GM23248 (cell line): ENCODE measurements around the gene REC8. TPM values are rescaled to one million over a fixed set of nuclear protein-coding genes. Genes with fewer than 3 reads are reported as not detected.

ENCODE experiments used
- DNase-seq: peaks from one replicate; pipeline ENCODE4 v3.0.0-alpha.2; 2015
- H2AFZ ChIP-seq: fragments of 200-600 bp; sonication (generic); 2 replicates; pipeline ENCODE4 v1.6.1; 2016; ENCODE audit warnings: antibody characterized with exemption
- H3F3A ChIP-seq: fragments of 200-600 bp; sonication (generic); 2 replicates; pipeline ENCODE4 v1.6.1; 2016; ENCODE audit warnings: mild to moderate bottlenecking, antibody characterized with exemption, mixed run types; ENCODE audit not compliant: insufficient read depth
- H3K27ac ChIP-seq: fragments of 200-600 bp; sonication (generic); 2 replicates; pipeline ENCODE4 v1.5.1; 2016; ENCODE audit warnings: mild to moderate bottlenecking
- H3K27me3 ChIP-seq: fragments of 200-600 bp; sonication (generic); replicated peaks from 2 replicates; pipeline ENCODE4 v1.6.1; 2016; ENCODE audit warnings: mild to moderate bottlenecking; ENCODE audit not compliant: insufficient read depth
- H3K36me3 ChIP-seq: fragments of 200-600 bp; sonication (generic); 2 replicates; pipeline ENCODE4 v1.6.1; 2016; ENCODE audit warnings: low read depth, mild to moderate bottlenecking
- H3K4me1 ChIP-seq: fragments of 200-600 bp; sonication (generic); 2 replicates; pipeline ENCODE4 v1.6.1; 2016; ENCODE audit warnings: mild to moderate bottlenecking; ENCODE audit not compliant: insufficient read depth
- H3K4me2 ChIP-seq: fragments of 200-600 bp; sonication (generic); one replicate; pipeline ENCODE4 v1.6.1; 2016; ENCODE audit warnings: mild to moderate bottlenecking; ENCODE audit not compliant: unreplicated experiment
- H3K4me3 ChIP-seq: fragments of 200-600 bp; sonication (generic); 2 replicates; pipeline ENCODE4 v1.5.1; 2016; ENCODE audit warnings: mild to moderate bottlenecking
- H3K79me2 ChIP-seq: fragments of 200-600 bp; sonication (generic); 2 replicates; pipeline ENCODE4 v1.6.1; 2016; ENCODE audit warnings: mild to moderate bottlenecking; ENCODE audit not compliant: insufficient read depth
- H3K9ac ChIP-seq: fragments of 200-600 bp; sonication (generic); 2 replicates; pipeline ENCODE4 v1.6.1; 2016; ENCODE audit warnings: mild to moderate bottlenecking
- H3K9me2 ChIP-seq: fragments of 200-600 bp; sonication (generic); 2 replicates; pipeline ENCODE4 v1.6.1; 2016; ENCODE audit warnings: mixed run types, mild to moderate bottlenecking, moderate library complexity; ENCODE audit not compliant: insufficient read depth
- H3K9me3 ChIP-seq: fragments of 200-600 bp; sonication (generic); one replicate; pipeline ENCODE4 v1.6.1; 2017; ENCODE audit warnings: low read depth
- H4K20me1 ChIP-seq: fragments of 200-600 bp; sonication (generic); 2 replicates; pipeline ENCODE4 v1.6.0; 2016; ENCODE audit not compliant: insufficient read depth
- EZH2 ChIP-seq: fragments of 200-600 bp; sonication (generic); IDR thresholded peaks from 2 replicates; pipeline ENCODE4 v1.6.1; 2018; ENCODE audit warnings: antibody characterized with exemption, mild to moderate bottlenecking; ENCODE audit not compliant: insufficient read depth, poor library complexity, severe bottlenecking
- EZH2phosphoT487 ChIP-seq: fragments of 200-600 bp; sonication (generic); IDR thresholded peaks from 2 replicates; pipeline ENCODE4 v1.6.1; 2018; ENCODE audit warnings: antibody characterized with exemption, moderate library complexity, mild to moderate bottlenecking, low read depth; ENCODE audit not compliant: insufficient read depth
- WGBS, 2 experiments: methylation state at CpG; one replicate each; pipeline ENCODE4 v1.1.6; 2015 to 2017; ENCODE audit warnings: low lambda C conversion rate in 2 of 2, low coverage in 1 of 2; ENCODE audit errors: missing lambda C conversion rate in 2 of 2; 5-methylcytosine and 5-hydroxymethylcytosine counted together
- in situ Hi-C: fragments of 300-500 bp; cut with MboI; formaldehyde crosslinking; loops from 2 replicates; pipeline ENCODE4 v1.15.0; 2020
- polyA plus RNA-seq: library from polyadenylated mRNA; unstranded; fragments of >200 nt; fragmentation: Nextera tagmentation; extraction: Ambion mirVana; gene quantifications from 2 replicates; pipeline ENCODE4 v1.2.1, GENCODE V29; 2016
- total RNA-seq: library from RNA; depleted of rRNA; stranded (reverse); fragments of >200 nt; shearing (Covaris generic); gene quantifications from 2 replicates; pipeline ENCODE4 v1.2.3, GENCODE V29; 2014

REC8 gene
- total and polyA plus RNA-seq, 2 experiments from 2014 or later = 1.4 to 2.4 TPM

- Histone ChIP-seq H3K27ac (no peak overlapping the region), H3K4me1 (peaks cover 18% of the 10 kb centered on the region), H3K4me2 (no peak overlapping the region), H3K36me3 (peaks cover 9% of the 10 kb centered on the region; the same call in 1 of the 2 replicates), H4K20me1 (no peaks in the 10 kb centered on the region), H3K9me3 (no peaks in the 10 kb centered on the region), H3F3A (peaks cover 24% of the 10 kb centered on the region), H3K27me3 (no peaks in the 10 kb centered on the region), H3K4me3 (no peak overlapping the region), H3K9me2 (no peaks in the 10 kb centered on the region), H3K79me2 (peaks cover 23% of the 10 kb centered on the region), H3K9ac (no peak overlapping the region), H2AFZ (no peak overlapping the region)
- in situ Hi-C loops = no loop called here
- 85 to 86% methylated on average over 7 of the region's 7 CpGs for WGBS, 2 experiments
- TF ChIP-seq EZH2phosphoT487 (no peak), EZH2 (no peak)
- DNase-seq = no peak
Observed at GRCh38 chr14:24185026-24185425, 13.1 kb downstream of the REC8 start.

GRCh38 chr14:24185741-24186140 lies 13.9 kb downstream of the REC8 start:
- no peaks in the 10 kb centered on the region for H3K9me2 ChIP-seq
- no peaks in the 10 kb centered on the region for H3K27me3 ChIP-seq
- in situ Hi-C loops = no loop called here
- peaks cover 23% of the 10 kb centered on the region for H3K79me2 ChIP-seq
- DNase-seq = no peak
- WGBS, 2 experiments = 86% methylated on average over 11 of the region's 11 CpGs
- H3K4me3 ChIP-seq = no peak overlapping the region
- no peaks in the 10 kb centered on the region for H3K9me3 ChIP-seq
- peaks cover 6% of the 10 kb centered on the region; the same call in 1 of the 2 replicates for H3K36me3 ChIP-seq
- H3K4me1 ChIP-seq = peaks cover 13% of the 10 kb centered on the region
- no peak overlapping the region for H3K9ac ChIP-seq
- peaks cover 17% of the 10 kb centered on the region for H3F3A ChIP-seq
- no peaks in the 10 kb centered on the region for H4K20me1 ChIP-seq
- H2AFZ ChIP-seq = no peak overlapping the region
- H3K4me2 ChIP-seq = no peak overlapping the region
- no peak overlapping the region for H3K27ac ChIP-seq
- TF ChIP-seq EZH2 (no peak), EZH2phosphoT487 (no peak)

- in situ Hi-C loops = no loop called here
- DNase-seq = no peak
- H4K20me1 ChIP-seq = no peaks in the 10 kb centered on the region
- no peak overlapping the region for H3K27ac ChIP-seq
- no peak overlapping the region for H2AFZ ChIP-seq
- TF ChIP-seq EZH2 = no peak
- no peak for TF ChIP-seq EZH2phosphoT487
- H3K9me3 ChIP-seq = no peaks in the 10 kb centered on the region
- H3F3A ChIP-seq = peaks cover 12% of the 10 kb centered on the region
- WGBS, 2 experiments = 91 to 92% methylated on average over 10 of the region's 10 CpGs
- H3K36me3 ChIP-seq = no peaks in the 10 kb centered on the region
- no peak overlapping the region for H3K9ac ChIP-seq
- H3K4me3 ChIP-seq = no peak overlapping the region
- peaks cover 13% of the 10 kb centered on the region for H3K4me1 ChIP-seq
- no peaks in the 10 kb centered on the region for H3K27me3 ChIP-seq
- H3K9me2 ChIP-seq = no peaks in the 10 kb centered on the region
- H3K4me2 ChIP-seq = peak overlapping the region; percentile 91
- peaks cover 32% of the 10 kb centered on the region for H3K79me2 ChIP-seq
Observed at GRCh38 chr14:24186831-24187538, 15.1 kb downstream of the REC8 start.

GRCh38 chr14:24187539-24187915 lies 15.6 kb downstream of the REC8 start:
- no peaks in the 10 kb centered on the region for H3K9me3 ChIP-seq
- WGBS, 2 experiments = 55 to 79% methylated on average over 2 of the region's 2 CpGs
- peak overlapping the region; percentile 96 for H3K4me3 ChIP-seq

More at GRCh38 chr14:24187539-24187915, 15.6 kb downstream of the REC8 start:
- no peak overlapping the region for H3K27ac ChIP-seq
- no peak for DNase-seq
- peaks cover 12% of the 10 kb centered on the region for H3F3A ChIP-seq
- no peaks in the 10 kb centered on the region for H4K20me1 ChIP-seq
- H3K9me2 ChIP-seq = no peaks in the 10 kb centered on the region
- peak overlapping the region; percentile 91 for H3K4me2 ChIP-seq
- no peaks in the 10 kb centered on the region for H3K27me3 ChIP-seq
- H2AFZ ChIP-seq = no peak overlapping the region; the same call in 1 of the 2 replicates
- H3K4me1 ChIP-seq = peaks cover 13% of the 10 kb centered on the region
- no peaks in the 10 kb centered on the region for H3K36me3 ChIP-seq
- peaks cover 38% of the 10 kb centered on the region for H3K79me2 ChIP-seq
- H3K9ac ChIP-seq = 0 out of 2 replicates have a peak overlapping the region, but pooled peaks have one; percentile 87
- in situ Hi-C loops = no loop called here
- no peak for TF ChIP-seq EZH2phosphoT487
- TF ChIP-seq EZH2 = no peak
